ENCODE measurements around the gene HLA-DOB.
A peak's percentile ranks its signal among the peaks of the same experiment; 100 is the strongest.

The HLA-DOB gene

GRCh38 chr6:32845384-32845884 lies 28.6 kb upstream of the HLA-DOB start:
- Histone ChIP-seq H3K36me3 (peaks cover 60 to 73% (median 63%) of the 10 kb centered on the region in 11 experiments), H3K4me3 (peak overlapping the region; percentile 71 to 90 (median 84))

GRCh38 chr6:32844839-32845383 lies 28.1 kb upstream of the HLA-DOB start:
- peaks cover 48 to 73% (median 60%) of the 10 kb centered on the region in 10 experiments for H3K4me1 ChIP-seq
- H3K27ac ChIP-seq, result peak overlapping the region; percentile 87 to 99 (median 96); a peak in 21 of 22 replicates
- H3K9ac ChIP-seq, result peak overlapping the region; percentile 86 to 97 (median 92); a peak in 21 of 22 replicates
- H3K27me3 ChIP-seq, result no peaks in the 10 kb centered on the region
- H4K20me1 ChIP-seq, result peaks cover 0 to 24% (median 14%) of the 10 kb centered on the region in 11 experiments; a peak in 11 of 22 replicates
- no peak for TF ChIP-seq Cebpa-rat (IDR thresholded peaks at IDR 0.05)
- no peaks in the 10 kb centered on the region; a peak in 3 of 22 replicates for H3K9me3 ChIP-seq (replicated peaks in 1 of 11)
- peaks cover 55 to 71% (median 58%) of the 10 kb centered on the region in 11 experiments for H3K36me3 ChIP-seq
- H3K4me3 ChIP-seq, result peak overlapping the region; percentile 71 to 90 (median 84)
- H3K4me2 ChIP-seq, result peak overlapping the region; percentile 81 to 97 (median 92)

More at GRCh38 chr6:32845384-32845884, 28.6 kb upstream of the HLA-DOB start:
- peaks cover 0 to 24% (median 14%) of the 10 kb centered on the region in 11 experiments; a peak in 11 of 22 replicates for H4K20me1 ChIP-seq
- H3K9ac ChIP-seq, result peak overlapping the region; percentile 86 to 97 (median 92); a peak in 21 of 22 replicates
- no peaks in the 10 kb centered on the region for H3K27me3 ChIP-seq
- peak overlapping the region; percentile 81 to 97 (median 92) for H3K4me2 ChIP-seq
- TF ChIP-seq Cebpa-rat (IDR thresholded peaks at IDR 0.05), result no peak
- peaks cover 46 to 67% (median 58%) of the 10 kb centered on the region in 10 experiments for H3K4me1 ChIP-seq
- peak overlapping the region in 10 of 11 experiments; percentile 87 to 99 (median 96); a peak in 19 of 22 replicates for H3K27ac ChIP-seq
- H3K9me3 ChIP-seq (replicated peaks in 1 of 11), result no peaks in the 10 kb centered on the region; a peak in 3 of 22 replicates

DNA sequence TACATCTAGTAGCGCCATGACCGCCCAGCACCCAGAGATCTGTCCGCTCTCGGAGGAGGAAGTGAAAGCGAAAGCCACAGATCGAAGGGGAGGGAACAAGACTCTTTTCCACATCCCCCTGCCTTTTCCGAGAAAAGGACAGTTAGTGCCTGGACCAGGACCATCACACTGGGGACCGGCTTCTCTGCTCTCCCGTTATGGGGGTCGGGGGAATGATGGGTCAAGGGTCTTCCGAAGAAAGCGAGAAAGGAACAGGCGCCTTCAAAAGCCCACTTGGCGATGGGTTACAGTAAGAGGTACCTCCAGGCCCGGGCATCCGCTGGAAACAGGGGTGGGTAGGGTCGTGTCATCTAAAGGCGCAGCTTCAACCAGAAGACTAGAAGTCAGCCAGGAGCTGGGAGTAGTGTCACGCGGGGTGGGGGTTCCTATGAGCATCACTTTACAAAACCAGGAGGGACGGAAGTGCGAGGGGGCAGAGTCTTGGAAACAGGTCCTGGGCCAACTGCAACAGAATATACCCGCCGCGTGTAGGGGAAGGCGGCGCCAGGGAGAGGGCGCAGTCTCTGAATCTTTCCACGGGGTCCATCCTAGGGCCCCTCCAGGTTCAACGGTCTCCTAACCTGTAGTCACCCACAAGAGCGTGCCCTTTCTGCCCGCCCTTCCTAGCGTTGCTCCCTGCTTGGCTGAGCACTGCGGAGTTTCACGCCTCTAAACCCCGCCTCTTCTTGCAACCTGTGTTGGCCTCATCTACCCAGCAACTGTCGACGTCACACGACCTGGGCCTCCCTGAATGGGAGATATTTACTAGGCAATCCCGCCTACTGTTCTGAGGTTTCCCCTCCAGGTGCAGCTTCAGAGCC lies 27.4 kb upstream of the HLA-DOB start, which contains the start of gene PSMB8:
Gene PSMB8 (minus strand): TSS at position 69 of the 860 bp plus-strand sequence. CDS start 51 bp downstream, at position 18.
- Histone ChIP-seq H3K27ac (peak within 1 kb of the TSS; percentile 87 to 99 (median 96)), H3K4me2 (peak within 1 kb of the TSS; percentile 81 to 97 (median 92)), H3K4me3 (peak within 1 kb of the TSS; percentile 71 to 90 (median 84)), H3K36me3 (peaks cover 48 to 64% (median 52%) of the 10 kb centered on the region in 11 experiments), H3K9me3 (replicated peaks in 1 of 11) (no peaks in the 10 kb centered on the region; a peak in 3 of 22 replicates), H4K20me1 (peaks cover 0 to 24% (median 14%) of the 10 kb centered on the region in 11 experiments; a peak in 11 of 22 replicates), H3K27me3 (no peaks in the 10 kb centered on the region), H3K4me1 (peaks cover 51 to 80% (median 66%) of the 10 kb centered on the region in 10 experiments), H3K9ac (peak within 1 kb of the TSS; percentile 86 to 97 (median 92))
- no peak for TF ChIP-seq Cebpa-rat (IDR thresholded peaks at IDR 0.05)

GRCh38 chr6:32843331-32843978 lies 26.7 kb upstream of the HLA-DOB start:
- H3K27me3 ChIP-seq, result no peaks in the 10 kb centered on the region
- H3K4me1 ChIP-seq, result peaks cover 55 to 84% (median 70%) of the 10 kb centered on the region in 10 experiments
- H4K20me1 ChIP-seq, result peaks cover 0 to 24% (median 14%) of the 10 kb centered on the region in 11 experiments; a peak in 11 of 22 replicates
- TF ChIP-seq Cebpa-rat (IDR thresholded peaks at IDR 0.05), result no peak
- peaks cover 41 to 56% (median 44%) of the 10 kb centered on the region in 11 experiments for H3K36me3 ChIP-seq
- H3K27ac ChIP-seq, result peak overlapping the region; percentile 87 to 99 (median 96)
- peak overlapping the region; percentile 71 to 90 (median 84) for H3K4me3 ChIP-seq
- peak overlapping the region; percentile 81 to 97 (median 92) for H3K4me2 ChIP-seq
- H3K9me3 ChIP-seq (replicated peaks in 1 of 11), result no peaks in the 10 kb centered on the region; a peak in 3 of 22 replicates
- H3K9ac ChIP-seq, result peak overlapping the region; percentile 86 to 97 (median 92)

DNA sequence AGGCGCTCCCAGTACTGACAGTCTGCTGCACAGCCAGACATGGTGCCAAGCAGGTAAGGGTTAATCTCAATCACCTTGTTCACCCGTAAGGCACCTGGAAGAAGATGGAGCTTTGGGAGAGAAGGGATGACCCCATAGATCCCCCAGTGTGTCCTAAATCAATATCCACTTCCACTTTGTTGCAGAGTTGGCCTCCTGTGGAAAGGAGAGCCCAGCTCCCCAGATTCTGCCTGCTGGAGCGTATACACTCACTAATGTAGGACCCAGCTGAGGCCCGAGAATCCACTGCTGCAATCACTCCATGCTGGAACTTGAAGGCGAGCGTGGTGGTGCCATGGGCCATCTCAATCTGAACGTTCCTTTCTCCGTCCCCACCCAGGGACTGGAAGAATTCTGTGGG lies 25.9 kb upstream of the HLA-DOB start:
- Histone ChIP-seq H3K4me1 (peaks cover 58 to 83% (median 73%) of the 10 kb centered on the region in 10 experiments), H3K27ac (peak overlapping the region in 9 of 11 experiments; percentile 90 to 99 (median 96); a peak in 12 of 22 replicates), H4K20me1 (peaks cover 0 to 21% (median 14%) of the 10 kb centered on the region in 11 experiments; a peak in 11 of 22 replicates), H3K36me3 (peaks cover 33 to 49% (median 37%) of the 10 kb centered on the region in 11 experiments), H3K9ac (peak overlapping the region; percentile 19 to 97 (median 92); a peak in 20 of 22 replicates), H3K4me3 (peak overlapping the region; percentile 71 to 90 (median 84)), H3K27me3 (no peaks in the 10 kb centered on the region), H3K4me2 (peak overlapping the region; percentile 81 to 97 (median 92)), H3K9me3 (replicated peaks in 1 of 11) (no peaks in the 10 kb centered on the region)
- no peak for TF ChIP-seq Cebpa-rat (IDR thresholded peaks at IDR 0.05)

DNA sequence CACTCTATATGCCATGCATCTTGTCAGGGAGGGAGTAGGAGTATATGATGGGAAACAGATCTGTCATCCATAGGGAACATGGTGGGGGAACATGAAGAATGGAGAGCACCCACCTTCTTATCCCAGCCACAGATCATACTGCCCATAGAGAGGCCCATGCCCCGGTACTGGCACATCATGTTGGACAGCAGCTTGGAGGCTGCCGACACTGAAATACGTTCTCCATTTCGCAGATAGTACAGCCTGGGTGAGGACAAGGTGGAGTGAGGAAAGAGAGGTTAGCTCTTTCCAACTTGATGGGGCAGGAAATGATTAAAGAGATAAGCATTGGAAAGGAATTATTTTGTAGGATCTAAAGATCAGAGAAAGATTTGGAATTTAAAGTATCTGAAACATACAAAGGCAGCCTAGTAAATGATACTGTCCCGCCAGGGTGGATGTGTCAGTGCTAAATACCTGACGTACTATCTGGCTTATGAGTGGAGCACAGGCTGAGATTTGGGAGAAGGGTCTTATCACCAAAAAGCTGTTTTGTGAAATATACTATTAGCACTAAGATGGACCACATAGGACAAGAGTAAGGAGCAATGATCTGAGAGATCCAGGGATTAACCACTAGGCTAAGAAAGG lies 25.3 kb upstream of the HLA-DOB start:
- H3K4me1 ChIP-seq, result peaks cover 64 to 83% (median 76%) of the 10 kb centered on the region in 10 experiments
- peaks cover 0 to 18% (median 14%) of the 10 kb centered on the region in 11 experiments; a peak in 11 of 22 replicates for H4K20me1 ChIP-seq
- H3K27me3 ChIP-seq, result no peaks in the 10 kb centered on the region
- peak overlapping the region in 2 of 11 experiments; percentile 94 to 96; a peak in 4 of 22 replicates for H3K27ac ChIP-seq
- peak overlapping the region; percentile 81 to 97 (median 92) for H3K4me2 ChIP-seq
- H3K9me3 ChIP-seq (replicated peaks in 1 of 11), result no peaks in the 10 kb centered on the region
- no peak for TF ChIP-seq Cebpa-rat (IDR thresholded peaks at IDR 0.05)
- peak overlapping the region in 4 of 11 experiments; percentile 89 to 97 (median 94); a peak in 7 of 22 replicates for H3K9ac ChIP-seq
- peak overlapping the region in 7 of 10 experiments; percentile 71 to 90 (median 84); a peak in 11 of 20 replicates for H3K4me3 ChIP-seq
- H3K36me3 ChIP-seq, result peaks cover 27 to 43% (median 31%) of the 10 kb centered on the region in 11 experiments

GRCh38 chr6:32840604-32841246 lies 23.9 kb upstream of the HLA-DOB start:
- no peak for TF ChIP-seq Cebpa-rat (IDR thresholded peaks at IDR 0.05)
- H3K36me3 ChIP-seq, result peaks cover 19 to 41% (median 24%) of the 10 kb centered on the region in 11 experiments; a peak in 21 of 22 replicates
- peak overlapping the region in 7 of 11 experiments; percentile 4 to 83 (median 27); a peak in 8 of 22 replicates for H3K27ac ChIP-seq
- peak overlapping the region; percentile 22 to 97 (median 92) for H3K4me2 ChIP-seq
- H3K9me3 ChIP-seq (replicated peaks in 1 of 11), result no peaks in the 10 kb centered on the region
- peaks cover 58 to 83% (median 76%) of the 10 kb centered on the region in 10 experiments for H3K4me1 ChIP-seq
- H4K20me1 ChIP-seq, result peaks cover 0 to 6% (median 2%) of the 10 kb centered on the region in 11 experiments; a peak in 9 of 22 replicates
- peak overlapping the region in 2 of 10 experiments; percentile 3 to 9; a peak in 2 of 20 replicates for H3K4me3 ChIP-seq
- H3K9ac ChIP-seq, result peak overlapping the region in 5 of 11 experiments; percentile 4 to 48 (median 26); a peak in 4 of 22 replicates
- no peaks in the 10 kb centered on the region for H3K27me3 ChIP-seq

Measured in BLaER1 treated with 17β-estradiol and CSF1 and Interleukin-3, amounts not matched to agents 10 nM and 100 nM (cell line).